GM12892 (cell line): ENCODE results near the gene RBPJL.

ENCODE experiments used
- DNase-seq: peaks from one replicate; pipeline ENCODE4 v3.0.0; 2011; ENCODE audit not compliant: insufficient read length
- FAIRE-seq: peaks from 2 replicates; lab custom pipeline; 2011; peaks lifted over from hg19 to GRCh38; lab: Jason Lieb, UNC
- POLR2A ChIP-seq: IDR thresholded peaks from 2 replicates; pipeline ENCODE4 v1.6.1; 2011; ENCODE audit warnings: low read depth, low read length, control low read depth
- POLR2AphosphoS5 ChIP-seq: IDR thresholded peaks from 2 replicates; pipeline ENCODE4 v1.6.1; 2011; ENCODE audit warnings: low read depth, low read length, control low read depth
- TAF1 ChIP-seq: IDR thresholded peaks from 2 replicates; pipeline ENCODE4 v1.6.1; 2011; ENCODE audit warnings: low read depth, mild to moderate bottlenecking, control low read depth, low read length, borderline replicate concordance

Gene RBPJL

DNA sequence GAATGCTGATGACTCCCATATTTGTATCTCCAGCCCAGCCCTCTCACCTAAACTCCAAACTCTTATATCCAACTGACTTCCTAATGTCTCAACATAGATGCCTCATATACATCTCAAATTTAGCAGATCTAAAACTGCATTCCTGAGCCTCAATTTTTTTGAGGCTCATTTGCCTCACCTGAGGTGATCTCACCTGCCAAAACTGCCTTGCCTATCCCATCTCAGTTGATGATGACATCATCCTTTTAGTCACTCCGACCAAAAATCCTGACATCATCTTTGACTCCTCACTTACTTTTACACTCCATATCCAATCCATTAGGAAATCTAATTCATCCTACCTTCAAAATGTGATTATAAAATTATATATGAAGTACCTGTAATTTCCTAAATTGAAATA is 26.6 kb upstream of the RBPJL start:
- no peak for DNase-seq
- no peak for FAIRE-seq
- TF ChIP-seq POLR2A: no peak
- no peak for TF ChIP-seq TAF1
- TF ChIP-seq POLR2AphosphoS5: no peak

- no peak for FAIRE-seq
- TF ChIP-seq TAF1: no peak
- no peak for DNase-seq
Measured at GRCh38 chr20:45282700-45283550, 23.7 kb upstream of the RBPJL start.

GRCh38 chr20:45283551-45284057 is 23.0 kb upstream of the RBPJL start:
- TF ChIP-seq TAF1 (no peak), POLR2A (no peak), POLR2AphosphoS5 (no peak)
- DNase-seq: no peak
- FAIRE-seq: no peak

GRCh38 chr20:45288376-45288775 is 18.3 kb upstream of the RBPJL start:
- FAIRE-seq (no peak), DNase-seq (no peak)
- TF ChIP-seq TAF1: no peak
- TF ChIP-seq POLR2A: no peak
- no peak for TF ChIP-seq POLR2AphosphoS5

DNA sequence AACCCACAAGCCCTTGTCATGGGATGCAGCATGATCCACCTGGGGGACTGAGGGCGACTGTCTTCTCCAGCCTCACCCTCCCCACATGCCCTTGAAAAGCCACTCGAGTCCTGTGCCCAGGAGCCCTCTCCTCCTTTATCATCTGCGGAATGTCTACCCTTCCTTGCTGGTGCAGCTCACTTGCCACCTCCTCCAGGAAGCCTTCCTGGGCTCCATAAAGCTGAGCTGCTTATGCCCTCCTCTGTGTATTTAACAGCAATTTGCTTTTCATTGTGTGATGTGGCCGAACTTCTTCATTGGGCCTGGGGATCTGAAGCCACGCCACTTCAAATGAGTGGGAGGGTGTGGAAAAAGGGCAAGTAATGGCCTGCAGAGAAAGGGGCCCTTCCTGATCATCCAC is 17.8 kb upstream of the RBPJL start:
- DNase-seq (no peak), FAIRE-seq (no peak)
- TF ChIP-seq TAF1 (no peak), POLR2A (no peak), POLR2AphosphoS5 (no peak)

DNA sequence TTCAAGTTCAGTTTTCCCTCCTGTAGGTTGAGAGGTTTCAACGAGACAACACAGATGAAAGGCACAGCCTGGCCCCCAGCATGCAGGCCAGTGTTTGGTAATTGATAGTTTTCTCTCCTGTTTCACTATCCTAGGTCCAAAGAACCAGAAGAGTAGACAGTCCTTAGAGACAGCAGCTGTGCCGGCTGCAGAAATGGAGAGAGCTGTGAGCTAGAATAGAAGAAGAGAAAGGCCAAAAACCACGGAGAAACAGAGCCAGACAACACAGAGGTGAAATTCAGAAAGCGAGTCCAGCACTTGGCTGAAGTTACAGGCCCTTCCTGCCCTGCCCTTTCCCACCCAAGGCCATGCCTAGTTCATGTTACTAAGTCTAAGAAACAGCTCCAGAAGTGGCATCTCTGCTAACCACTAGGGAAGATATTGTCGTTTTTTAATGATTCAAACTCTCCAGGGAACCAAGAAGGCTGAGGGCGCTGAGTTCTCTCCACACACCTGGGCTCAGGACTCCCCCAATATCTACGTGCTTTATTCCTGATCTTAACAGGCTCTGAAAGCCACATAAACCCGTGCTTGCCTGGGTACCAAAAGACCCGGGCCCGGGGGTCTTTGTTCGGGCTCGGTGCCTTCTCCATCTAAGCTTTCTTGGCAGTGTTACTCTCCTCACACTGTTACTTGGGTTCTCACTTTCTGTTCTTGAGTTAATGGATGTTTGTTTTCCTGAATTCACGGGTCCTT is 16.5 kb upstream of the RBPJL start:
- DNase-seq: no peak
- FAIRE-seq: no peak
- TF ChIP-seq POLR2A (no peak), POLR2AphosphoS5 (no peak), TAF1 (no peak)

DNA sequence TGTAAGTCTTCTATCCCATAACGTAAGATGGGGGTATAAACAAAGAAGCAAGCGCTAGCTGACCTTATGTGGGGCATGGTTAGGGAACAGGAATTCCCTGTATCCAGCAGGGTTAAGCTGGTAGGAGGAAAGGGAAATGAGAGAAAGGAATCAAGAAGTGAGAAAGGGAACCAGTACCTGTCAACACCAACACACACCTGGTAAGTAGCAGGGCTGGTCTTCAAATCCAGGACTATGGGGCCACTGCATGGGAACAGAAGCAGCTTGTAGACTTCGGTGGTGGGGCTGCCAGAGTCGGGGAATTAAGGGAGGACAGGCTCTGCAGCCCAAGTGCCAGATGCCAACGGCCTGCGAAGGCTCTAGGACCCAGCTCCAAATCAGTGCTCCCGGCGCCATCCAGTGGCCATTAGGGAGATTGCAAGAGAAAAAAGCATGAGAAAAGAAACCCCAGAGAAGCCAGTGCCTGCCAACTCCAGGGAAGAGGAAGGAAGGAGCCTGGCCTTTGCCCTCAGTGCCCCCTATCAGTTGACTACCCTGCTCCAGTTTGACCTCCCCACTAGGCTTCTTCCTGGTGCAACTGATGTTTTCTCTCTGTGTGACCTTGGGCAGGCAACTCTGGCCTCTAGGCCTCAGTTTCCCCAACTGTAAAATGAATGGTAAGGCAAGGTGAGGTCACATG is 15.8 kb upstream of the RBPJL start:
- peak; percentile 53 for DNase-seq
- no peak for FAIRE-seq
- no peak for TF ChIP-seq TAF1
- TF ChIP-seq POLR2AphosphoS5: no peak
- TF ChIP-seq POLR2A: no peak

DNA sequence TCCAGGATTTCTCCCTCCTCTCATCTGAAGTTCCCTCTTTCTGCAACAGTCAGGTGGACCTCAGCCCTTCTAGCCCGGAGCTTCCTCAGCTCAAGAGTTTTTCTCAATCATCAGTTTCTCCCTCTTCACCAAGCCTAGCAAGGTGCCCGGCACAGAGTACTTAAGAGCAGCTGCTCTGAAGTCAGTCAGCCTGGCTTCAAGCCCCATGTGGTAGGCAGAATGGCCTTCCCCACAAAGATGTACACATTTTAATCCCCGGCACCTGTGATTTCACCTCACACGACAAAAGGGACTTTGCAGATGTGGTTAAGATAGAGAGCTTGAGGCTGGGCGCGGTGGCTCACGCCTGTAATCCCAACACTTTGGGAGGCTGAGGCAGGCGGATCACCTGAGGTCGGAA is 15.1 kb upstream of the RBPJL start:
- no peak for TF ChIP-seq POLR2A
- no peak for TF ChIP-seq TAF1
- no peak for TF ChIP-seq POLR2AphosphoS5
- FAIRE-seq (no peak), DNase-seq (no peak)

DNA sequence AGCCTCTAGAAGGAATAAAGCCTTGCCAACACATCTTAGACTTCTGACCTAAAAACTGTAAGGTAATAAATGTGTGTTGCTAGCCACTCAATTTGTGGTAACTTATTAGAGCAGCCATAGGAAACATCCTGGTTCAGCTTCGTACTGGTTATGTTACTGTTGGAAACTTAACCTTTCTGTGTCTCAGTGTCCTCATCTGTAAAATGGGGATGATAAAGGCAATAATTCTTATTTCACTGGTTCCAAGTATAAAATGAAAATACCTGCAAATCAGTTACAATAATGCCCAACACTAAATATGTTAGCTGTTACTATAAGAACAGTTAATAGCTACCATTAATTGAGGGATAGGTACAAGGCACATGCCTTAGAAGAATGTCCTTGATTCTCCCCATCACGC is 14.3 kb upstream of the RBPJL start:
- TF ChIP-seq TAF1 (no peak), POLR2AphosphoS5 (no peak), POLR2A (no peak)
- DNase-seq (no peak), FAIRE-seq (no peak)

DNA sequence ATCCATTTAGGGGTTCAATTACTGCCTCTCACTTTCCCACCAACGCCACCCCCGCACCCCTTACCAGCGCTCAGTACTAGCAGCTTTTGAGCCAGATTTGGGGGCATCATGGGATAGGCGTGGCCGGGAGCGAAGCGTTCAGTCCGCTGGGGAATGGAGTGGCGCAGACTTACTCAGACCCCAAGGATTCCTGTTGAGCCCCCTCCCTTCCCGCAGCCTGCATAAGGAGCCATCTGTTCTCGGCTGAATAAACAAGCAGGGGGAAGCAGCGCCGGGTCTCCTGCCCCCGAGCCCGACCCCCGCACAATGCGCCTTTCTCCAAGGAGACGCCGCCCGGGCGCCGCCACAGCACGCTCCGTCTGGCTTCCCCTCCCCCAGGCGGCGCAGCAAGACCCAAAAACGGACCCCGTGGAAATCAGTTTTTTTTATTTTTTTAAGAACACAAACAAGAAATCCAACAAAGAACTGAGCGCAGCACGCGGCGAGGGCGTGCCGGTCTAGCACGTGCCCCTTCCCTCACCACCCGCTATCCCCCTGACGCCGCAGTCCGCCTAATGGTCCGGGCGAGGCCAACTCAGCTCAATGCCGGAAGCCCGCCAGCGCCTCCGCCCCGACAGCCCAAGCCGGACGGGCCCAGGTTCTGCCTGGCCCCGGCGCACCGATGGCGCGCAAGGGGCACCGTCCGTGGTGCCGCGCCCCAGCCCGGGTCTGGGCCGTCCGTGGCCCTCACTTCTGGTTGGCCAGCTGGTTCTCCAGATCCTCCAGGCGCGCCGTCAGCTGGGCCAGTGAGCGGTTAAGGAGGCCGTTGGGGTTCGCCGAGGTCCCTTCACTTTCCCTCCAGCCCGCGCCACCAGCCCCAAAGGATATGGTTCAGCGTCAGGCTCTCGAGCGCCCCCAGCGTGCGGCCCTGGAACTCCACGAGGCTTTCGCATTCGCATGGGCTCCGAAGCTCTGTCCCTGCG is 13.3 kb upstream of the RBPJL start:
- no peak for TF ChIP-seq POLR2AphosphoS5
- no peak for TF ChIP-seq TAF1
- no peak for TF ChIP-seq POLR2A
- FAIRE-seq: no peak
- peak; percentile 67 for DNase-seq

DNA sequence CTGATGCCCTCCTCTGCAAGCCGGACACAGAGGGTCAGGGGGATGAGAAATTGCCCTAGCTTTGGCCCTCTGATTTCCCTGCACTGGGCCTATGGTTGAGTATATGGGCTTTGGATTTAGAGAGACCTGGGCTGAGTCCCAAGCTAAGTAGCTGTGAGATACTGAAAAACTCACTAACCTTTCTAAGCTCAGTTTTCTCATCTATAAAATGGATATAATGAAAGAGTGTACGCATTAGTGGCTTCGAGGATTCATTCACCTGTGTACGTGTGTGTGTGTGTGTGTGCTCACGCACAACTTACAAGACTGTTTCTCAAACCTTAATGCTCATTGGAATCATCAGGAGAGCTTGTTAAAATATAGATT is 12.7 kb upstream of the RBPJL start:
- TF ChIP-seq POLR2A (no peak), TAF1 (no peak), POLR2AphosphoS5 (no peak)
- no peak for DNase-seq
- no peak for FAIRE-seq
